IMR-90 (cell line): ENCODE data around the gene RAB20. TPM values are rescaled to one million over a fixed set of nuclear protein-coding genes. Genes with fewer than 3 reads are reported as not detected.
"Not testable (repeated sequence)": the region's sequence is repeated elsewhere in the genome, so short reads cannot be mapped to it uniquely, and the experiment has no call there.

Experiments
- ATAC-seq: fragments of 200-7000 bp; cut with Tn5 transposase; 2 replicates; pipeline ENCODE4 v1.9.1; 2020; ENCODE audit warnings: low read depth, mild to moderate bottlenecking, moderate library complexity
- BruUV-seq: library from RNA; stranded (reverse); fragments of 400-500 nt; replicated peaks from 2 replicates; lab custom pipeline; 2021; lab: Mats Ljungman, UMichigan
- CTCF ChIA-PET: fragments of 300-600 bp; formaldehyde crosslinking; extraction: SDS; loops from one replicate; lab custom pipeline; 2021; ENCODE audit warnings: antibody characterized with exemption; lab: Yijun Ruan, JAX
- POLR2A ChIA-PET: fragments of 300-600 bp; sonication (Branson Sonifier 250); formaldehyde crosslinking; loops from one replicate; lab custom pipeline; 2022; ENCODE audit warnings: antibody characterized with exemption; ENCODE audit not compliant: unreplicated experiment; lab: Charles Lee
- DNase-seq: peaks from one replicate; pipeline ENCODE4 v3.0.0; 2013
- H2AFZ ChIP-seq: replicated peaks from 2 replicates; pipeline ENCODE3; 2013; ENCODE audit warnings: low read length, mild to moderate bottlenecking; ENCODE audit not compliant: poor library complexity
- H2AK5ac ChIP-seq: 2 replicates; pipeline ENCODE4 v1.6.1; 2013; ENCODE audit warnings: low read depth, low read length, inconsistent platforms
- H2AK9ac ChIP-seq: replicated peaks from 2 replicates; pipeline ENCODE3; 2013; ENCODE audit warnings: mild to moderate bottlenecking, low read depth, low read length, moderate library complexity; ENCODE audit not compliant: poor library complexity
- H2BK120ac ChIP-seq: 2 replicates; pipeline ENCODE4 v1.6.1; 2013; ENCODE audit warnings: low read depth, low read length, inconsistent platforms
- H2BK15ac ChIP-seq: 3 replicates; pipeline ENCODE4 v1.6.1; 2013; ENCODE audit warnings: low read depth, low read length, inconsistent platforms
- H2BK20ac ChIP-seq: 2 replicates; pipeline ENCODE4 v1.6.1; 2013; ENCODE audit warnings: low read depth, mild to moderate bottlenecking, inconsistent platforms, low read length, moderate library complexity
- H2BK5ac ChIP-seq: 2 replicates; pipeline ENCODE4 v1.6.1; 2013; ENCODE audit warnings: mild to moderate bottlenecking, low read depth, low read length, inconsistent platforms; ENCODE audit not compliant: poor library complexity, severe bottlenecking
- H3K14ac ChIP-seq: replicated peaks from 2 replicates; pipeline ENCODE4 v1.6.1; 2013; ENCODE audit warnings: low read depth, low read length, inconsistent platforms
- H3K18ac ChIP-seq: 2 replicates; pipeline ENCODE4 v1.6.1; 2013; ENCODE audit warnings: low read depth, low read length, control low read depth
- H3K23ac ChIP-seq: 2 replicates; pipeline ENCODE4 v1.6.1; 2013; ENCODE audit warnings: low read depth, low read length, inconsistent platforms
- H3K27ac ChIP-seq: 2 replicates; pipeline ENCODE4 v1.5.1; 2013; ENCODE audit warnings: mild to moderate bottlenecking, control low read depth, low read length; ENCODE audit not compliant: insufficient read depth
- H3K27me3 ChIP-seq: 2 replicates; pipeline ENCODE4 v1.6.1; 2013; ENCODE audit warnings: low read length; ENCODE audit not compliant: control insufficient read depth, insufficient read depth
- H3K36me3 ChIP-seq: 2 replicates; pipeline ENCODE4 v1.6.1; 2013; ENCODE audit warnings: low read length, mixed read lengths; ENCODE audit not compliant: control insufficient read depth, insufficient read depth
- H3K4ac ChIP-seq: 2 replicates; pipeline ENCODE4 v1.6.1; 2013; ENCODE audit warnings: low read depth, low read length, inconsistent platforms
- H3K4me1 ChIP-seq: 2 replicates; pipeline ENCODE4 v1.6.1; 2013; ENCODE audit warnings: low read length, mixed read lengths; ENCODE audit not compliant: control insufficient read depth, insufficient read depth
- H3K4me2 ChIP-seq: 2 replicates; pipeline ENCODE4 v1.6.1; 2013; ENCODE audit warnings: low read depth, mild to moderate bottlenecking, control low read depth, low read length, moderate library complexity
- H3K4me3 ChIP-seq: 2 replicates; pipeline ENCODE4 v1.5.1; 2013; ENCODE audit warnings: low read depth, mild to moderate bottlenecking, control low read depth, low read length, moderate library complexity; ENCODE audit not compliant: insufficient read depth
- H3K56ac ChIP-seq: 2 replicates; pipeline ENCODE4 v1.6.1; 2013; ENCODE audit warnings: low read length, inconsistent platforms; ENCODE audit not compliant: insufficient read depth; ENCODE audit errors: extremely low read depth
- H3K79me1 ChIP-seq, 2 experiments: 2 replicates each; pipeline ENCODE4 v1.6.1; 2013; ENCODE audit warnings: low read length in 2 of 2, inconsistent platforms in 1 of 2, low read depth in 1 of 2
- H3K9ac ChIP-seq: 2 replicates; pipeline ENCODE4 v1.6.1; 2013; ENCODE audit warnings: low read depth, low read length, control low read depth
- H3K9me1 ChIP-seq: 2 replicates; pipeline ENCODE4 v1.6.1; 2013; ENCODE audit warnings: low read length, inconsistent platforms; ENCODE audit not compliant: insufficient read depth
- H3K9me3 ChIP-seq: 2 replicates; pipeline ENCODE4 v1.6.1; 2013; ENCODE audit warnings: low read length; ENCODE audit not compliant: control insufficient read depth, insufficient read depth
- H4K20me1 ChIP-seq: 2 replicates; pipeline ENCODE4 v1.6.1; 2013; ENCODE audit warnings: low read length, inconsistent platforms; ENCODE audit not compliant: insufficient read depth
- H4K5ac ChIP-seq: 2 replicates; pipeline ENCODE4 v1.6.1; 2013; ENCODE audit warnings: mild to moderate bottlenecking, low read depth, low read length, control low read depth
- H4K8ac ChIP-seq, 2 experiments: 2 replicates each; pipeline ENCODE4 v1.6.1; 2013; ENCODE audit warnings: low read depth in 2 of 2, low read length in 2 of 2, control low read depth in 1 of 2, inconsistent platforms in 1 of 2
- H4K91ac ChIP-seq: 2 replicates; pipeline ENCODE4 v1.6.1; 2013; ENCODE audit warnings: low read depth, low read length, inconsistent platforms; ENCODE audit not compliant: insufficient read depth
- WGBS, 2 experiments: methylation state at CpG; one replicate each; pipeline versions ENCODE4 v1.1.5 to v1.1.7; 2013; ENCODE audit warnings: missing lambda C conversion rate in 2 of 2; ENCODE audit not compliant: insufficient read length in 1 of 2; ENCODE audit errors: extremely low coverage in 2 of 2; 5-methylcytosine and 5-hydroxymethylcytosine counted together
- dilution Hi-C: fragments of 300-500 bp; cut with HindIII; formaldehyde crosslinking; loops from one replicate; pipeline ENCODE4 v1.14.3; 2018; ENCODE audit warnings: low sequenced_read_pairs; ENCODE audit not compliant: unreplicated experiment
- in situ Hi-C: fragments of 300-500 bp; cut with MboI; formaldehyde crosslinking; loops from 3 replicates; pipeline ENCODE4 v1.14.3; 2019; ENCODE audit warnings: low sequenced_read_pairs, inconsistent platforms, mixed read lengths
- intact Hi-C: fragments of 100-400 bp; cut with micrococcal nuclease; formaldehyde crosslinking; loops from 2 replicates; pipeline ENCODE4 v1.10.0; 2022
- polyA plus RNA-seq, 3 experiments: library from polyadenylated mRNA; depleted of rRNA; stranded (reverse); fragments of >200 nt; gene quantifications; 2 replicates each; pipeline ENCODE4 v1.2.3, GENCODE V29; 2012; ENCODE audit warnings: low replicate concordance in 1 of 3
- total RNA-seq: library from RNA; depleted of rRNA; stranded (reverse); fragments of >200 nt; gene quantifications from 2 replicates; pipeline ENCODE4 v1.2.3, GENCODE V29; 2012

Gene RAB20
- total and polyA plus RNA-seq, 2 of the 4 experiments (the other 2 are of a cell fraction), result 3.8 to 5.1 TPM

GRCh38 chr13:110486880-110487279, 74.6 kb downstream of the RAB20 start:
- WGBS, 2 experiments, result no CpG with 5 or more reads among the region's 3 CpGs
- H3K27me3 ChIP-seq, H3K9me1 ChIP-seq, ATAC-seq, H3K14ac ChIP-seq, dilution Hi-C loops, H3K56ac ChIP-seq, in situ Hi-C loops, H3K4me1 ChIP-seq, H3K18ac ChIP-seq, H2AFZ ChIP-seq, H3K9ac ChIP-seq, BruUV-seq, CTCF ChIA-PET, H3K9me3 ChIP-seq, H2BK15ac ChIP-seq, POLR2A ChIA-PET, H3K4me3 ChIP-seq, intact Hi-C loops, H3K4me2 ChIP-seq, H4K5ac ChIP-seq, H2BK20ac ChIP-seq, DNase-seq: not testable (repeated sequence)
- Histone ChIP-seq H4K20me1 (peaks cover 13% of the 10 kb centered on the region), H2BK5ac (peak overlapping the region; percentile 44), H4K8ac (0 out of 4 replicates have a peak overlapping the region, but pooled peaks of 1 of the 2 experiments have one; percentile 1), H3K36me3 (peaks cover 80% of the 10 kb centered on the region), H2AK5ac (0 out of 2 replicates have a peak overlapping the region, but pooled peaks have one; percentile 6), H2BK120ac (peak overlapping the region; percentile 27; the same call in 1 of the 2 replicates), H3K23ac (peak overlapping the region; percentile 71; the same call in 1 of the 2 replicates), H3K79me1 (peaks cover 18 to 37% of the 10 kb centered on the region in 2 experiments), H3K4ac (peak overlapping the region; percentile 40; the same call in 1 of the 2 replicates), H3K27ac (peak overlapping the region; percentile 2; the same call in 1 of the 2 replicates), H2AK9ac (peak overlapping the region; percentile 53), H4K91ac (peak overlapping the region; percentile 56; the same call in 1 of the 2 replicates)
